ENCODE measurements around the gene NTN1. TPM values are rescaled to one million over a fixed set of nuclear protein-coding genes. Genes with fewer than 3 reads are reported as not detected.

NTN1 gene
- total RNA-seq, 1 experiment from 2014 or later, result 4.9 TPM

- DNase-seq (ENCODE audit: low spot score), result no peak
These were observed 210.3 kb downstream of the NTN1 start for GRCh38 chr17:9231449-9232154.

GRCh38 chr17:9232155-9232475, 210.8 kb downstream of the NTN1 start:
- no peak for DNase-seq (ENCODE audit: low spot score)

GRCh38 chr17:9232591-9233270, 211.4 kb downstream of the NTN1 start:
- DNase-seq (ENCODE audit: low spot score), result no peak

GRCh38 chr17:9233271-9233599, 211.9 kb downstream of the NTN1 start:
- DNase-seq (ENCODE audit: low spot score), result no peak

- no peak for DNase-seq (ENCODE audit: low spot score)
These were observed 212.5 kb downstream of the NTN1 start for GRCh38 chr17:9233761-9234160.

GRCh38 chr17:9234389-9234945, 213.2 kb downstream of the NTN1 start:
- DNase-seq (ENCODE audit: low spot score), result no peak

- DNase-seq (ENCODE audit: low spot score), result no peak
These were observed 214.0 kb downstream of the NTN1 start for GRCh38 chr17:9235346-9235745.

GRCh38 chr17:9236286-9237052, 215.2 kb downstream of the NTN1 start:
- no peak for DNase-seq (ENCODE audit: low spot score)

GRCh38 chr17:9237053-9237410, 215.7 kb downstream of the NTN1 start:
- no peak for DNase-seq (ENCODE audit: low spot score)

GRCh38 chr17:9237661-9238301, 216.5 kb downstream of the NTN1 start:
- no peak for DNase-seq (ENCODE audit: low spot score)

GRCh38 chr17:9238340-9239245, 217.3 kb downstream of the NTN1 start:
- DNase-seq (ENCODE audit: low spot score), result no peak

- no peak for DNase-seq (ENCODE audit: low spot score)
These were observed 218.0 kb downstream of the NTN1 start for GRCh38 chr17:9239246-9239792.

- DNase-seq (ENCODE audit: low spot score), result no peak
These were observed 218.7 kb downstream of the NTN1 start for GRCh38 chr17:9239793-9240658.

- no peak for DNase-seq (ENCODE audit: low spot score)
These were observed 219.5 kb downstream of the NTN1 start for GRCh38 chr17:9240659-9241370.

GRCh38 chr17:9241371-9241712, 220.0 kb downstream of the NTN1 start:
- no peak for DNase-seq (ENCODE audit: low spot score)

- no peak for DNase-seq (ENCODE audit: low spot score)
These were observed 220.6 kb downstream of the NTN1 start for GRCh38 chr17:9241774-9242496.

- no peak for DNase-seq (ENCODE audit: low spot score)
These were observed 221.2 kb downstream of the NTN1 start for GRCh38 chr17:9242497-9242881.

- no peak for DNase-seq (ENCODE audit: low spot score)
These were observed 221.7 kb downstream of the NTN1 start for GRCh38 chr17:9242983-9243382.

Measured in A172 (cell line).